Neural crest cell (in vitro differentiated cells): ENCODE results near the gene TANC1. TPM values are rescaled to one million over a fixed set of nuclear protein-coding genes. Genes with fewer than 3 reads are reported as not detected.

ENCODE experiments used
- DNase-seq: peaks from one replicate; pipeline ENCODE4 v3.0.0; 2021; ENCODE audit warnings: low read depth, mixed read lengths, low spot score
- H3K27ac Mint-ChIP-seq: one replicate; pipeline ENCODE4 v1.8.0; 2021; ENCODE audit warnings: mild to moderate bottlenecking, mixed read lengths; ENCODE audit not compliant: unreplicated experiment
- H3K27me3 Mint-ChIP-seq: 2 replicates; pipeline ENCODE4 v1.8.0; 2021; ENCODE audit warnings: low read depth, mild to moderate bottlenecking, mixed read lengths
- H3K36me3 Mint-ChIP-seq: 2 replicates; pipeline ENCODE4 v1.8.0; 2021; ENCODE audit warnings: low read depth, mild to moderate bottlenecking, mixed read lengths
- H3K4me1 Mint-ChIP-seq: 2 replicates; pipeline ENCODE4 v1.8.0; 2021; ENCODE audit warnings: mixed read lengths
- H3K4me3 Mint-ChIP-seq: one replicate; pipeline ENCODE4 v1.8.0; 2021; ENCODE audit warnings: mild to moderate bottlenecking, mixed read lengths
- H3K9me3 Mint-ChIP-seq: 2 replicates; pipeline ENCODE4 v1.8.0; 2021; ENCODE audit warnings: mixed read lengths
- CTCF ChIP-seq: fragments of 200-600 bp; sonication (generic); conservative IDR thresholded peaks from 2 replicates; pipeline ENCODE4 v1.5.0; 2021; ENCODE audit warnings: antibody characterized with exemption, mild to moderate bottlenecking
- total RNA-seq: library from RNA; stranded (reverse); gene quantifications from 2 replicates; pipeline ENCODE4 v1.2.1, GENCODE V29; 2021

The TANC1 gene
- total RNA-seq, 1 donor from 2014 or later = 13.2 TPM

- Mint-ChIP-seq H3K27ac (no peak overlapping the region), H3K9me3 (no peaks in the 10 kb centered on the region), H3K4me1 (peaks cover 7% of the 10 kb centered on the region), H3K27me3 (no peaks in the 10 kb centered on the region), H3K36me3 (peaks cover 22% of the 10 kb centered on the region), H3K4me3 (no peak overlapping the region)
- DNase-seq = no peak
- no peak for TF ChIP-seq CTCF
Measured at GRCh38 chr2:159218389-159218788, 249.9 kb downstream of the TANC1 start.

GRCh38 chr2:159219394-159219998, 251.1 kb downstream of the TANC1 start:
- no peak for DNase-seq
- Mint-ChIP-seq H3K27ac (no peak overlapping the region), H3K9me3 (no peaks in the 10 kb centered on the region), H3K4me1 (peaks cover 7% of the 10 kb centered on the region), H3K36me3 (peaks cover 19% of the 10 kb centered on the region), H3K4me3 (no peak overlapping the region), H3K27me3 (no peaks in the 10 kb centered on the region)
- no peak for TF ChIP-seq CTCF

- no peaks in the 10 kb centered on the region for H3K9me3 Mint-ChIP-seq
Measured at GRCh38 chr2:159224061-159224813, 255.8 kb downstream of the TANC1 start.

GRCh38 chr2:159225025-159226016, 256.9 kb downstream of the TANC1 start:
- H3K27ac Mint-ChIP-seq = peak overlapping the region; percentile 19
- H3K9me3 Mint-ChIP-seq = no peaks in the 10 kb centered on the region
- H3K27me3 Mint-ChIP-seq = no peaks in the 10 kb centered on the region
- H3K36me3 Mint-ChIP-seq = peaks cover 5% of the 10 kb centered on the region
- no peak overlapping the region for H3K4me3 Mint-ChIP-seq
- peaks cover 15% of the 10 kb centered on the region for H3K4me1 Mint-ChIP-seq
- DNase-seq = no peak
- TF ChIP-seq CTCF = no peak

More at GRCh38 chr2:159224061-159224813, 255.8 kb downstream of the TANC1 start:
- no peak for TF ChIP-seq CTCF
- no peak for DNase-seq
- H3K4me3 Mint-ChIP-seq = no peak overlapping the region
- peak overlapping the region; percentile 45 for H3K27ac Mint-ChIP-seq
- H3K4me1 Mint-ChIP-seq = peaks cover 16% of the 10 kb centered on the region
- peaks cover 2% of the 10 kb centered on the region for H3K36me3 Mint-ChIP-seq
- H3K27me3 Mint-ChIP-seq = no peaks in the 10 kb centered on the region

- Mint-ChIP-seq H3K27me3 (no peaks in the 10 kb centered on the region), H3K27ac (peak overlapping the region; percentile 57), H3K4me1 (peaks cover 15% of the 10 kb centered on the region), H3K36me3 (peaks cover 5% of the 10 kb centered on the region), H3K4me3 (no peak overlapping the region), H3K9me3 (no peaks in the 10 kb centered on the region)
- DNase-seq = no peak
- TF ChIP-seq CTCF = no peak
Measured at GRCh38 chr2:159226059-159226461, 257.6 kb downstream of the TANC1 start.
